ENCODE data around the gene CEACAM16. TPM values are rescaled to one million over a fixed set of nuclear protein-coding genes. Genes with fewer than 3 reads are reported as not detected.
"Not testable (repeated sequence)": the region's sequence is repeated elsewhere in the genome, so short reads cannot be mapped to it uniquely, and the experiment has no call there.

The CEACAM16 gene
- total RNA-seq, 2 donors from 2014 or later, result not detected

DNA sequence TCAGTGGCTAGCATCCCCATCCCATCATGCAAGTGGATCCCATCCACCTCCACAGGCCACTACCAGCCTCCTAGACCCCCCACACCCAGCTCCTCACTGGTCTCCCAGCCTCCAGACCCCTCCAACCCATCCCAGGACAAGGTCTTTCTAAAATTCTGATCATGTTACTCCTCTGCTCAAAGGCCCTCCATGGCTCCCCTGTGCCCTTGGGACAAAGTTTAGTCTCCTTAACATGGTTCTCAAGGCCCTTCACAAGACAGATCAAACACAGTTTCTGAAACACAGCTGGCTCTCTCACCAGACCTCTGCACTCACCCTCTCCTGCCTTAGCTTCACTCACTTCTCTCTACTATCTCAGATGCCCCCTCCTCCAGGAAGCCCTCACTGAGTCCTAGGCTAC is 18.4 kb upstream of the CEACAM16 start:
- DNase-seq (ENCODE audit: low spot score), result no peak
- H3K4me3 ChIP-seq, result no peak overlapping the region
- peaks cover 0 to 8% of the 10 kb centered on the region in 2 donors for H3K4me1 ChIP-seq (ENCODE audit: control insufficient read depth in 1 of 2, low read depth in 2 of 2)
- no peaks in the 10 kb centered on the region for H3K9me3 ChIP-seq
- peaks cover 2% of the 10 kb centered on the region for H3K36me3 ChIP-seq
- TF ChIP-seq, protein P1, sequence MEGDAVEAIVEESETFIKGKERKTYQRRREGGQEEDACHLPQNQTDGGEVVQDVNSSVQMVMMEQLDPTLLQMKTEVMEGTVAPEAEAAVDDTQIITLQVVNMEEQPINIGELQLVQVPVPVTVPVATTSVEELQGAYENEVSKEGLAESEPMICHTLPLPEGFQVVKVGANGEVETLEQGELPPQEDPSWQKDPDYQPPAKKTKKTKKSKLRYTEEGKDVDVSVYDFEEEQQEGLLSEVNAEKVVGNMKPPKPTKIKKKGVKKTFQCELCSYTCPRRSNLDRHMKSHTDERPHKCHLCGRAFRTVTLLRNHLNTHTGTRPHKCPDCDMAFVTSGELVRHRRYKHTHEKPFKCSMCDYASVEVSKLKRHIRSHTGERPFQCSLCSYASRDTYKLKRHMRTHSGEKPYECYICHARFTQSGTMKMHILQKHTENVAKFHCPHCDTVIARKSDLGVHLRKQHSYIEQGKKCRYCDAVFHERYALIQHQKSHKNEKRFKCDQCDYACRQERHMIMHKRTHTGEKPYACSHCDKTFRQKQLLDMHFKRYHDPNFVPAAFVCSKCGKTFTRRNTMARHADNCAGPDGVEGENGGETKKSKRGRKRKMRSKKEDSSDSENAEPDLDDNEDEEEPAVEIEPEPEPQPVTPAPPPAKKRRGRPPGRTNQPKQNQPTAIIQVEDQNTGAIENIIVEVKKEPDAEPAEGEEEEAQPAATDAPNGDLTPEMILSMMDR (IDR thresholded peaks at IDR 0.05), result no peak
- ATAC-seq (ENCODE audit: insufficient number of reproducible peaks, low FRiP score, low read depth), result no peak
- no peaks in the 10 kb centered on the region for H3K27me3 ChIP-seq (replicated peaks; ENCODE audit: insufficient read depth)
- H3K27ac ChIP-seq, result no peak overlapping the region

DNA sequence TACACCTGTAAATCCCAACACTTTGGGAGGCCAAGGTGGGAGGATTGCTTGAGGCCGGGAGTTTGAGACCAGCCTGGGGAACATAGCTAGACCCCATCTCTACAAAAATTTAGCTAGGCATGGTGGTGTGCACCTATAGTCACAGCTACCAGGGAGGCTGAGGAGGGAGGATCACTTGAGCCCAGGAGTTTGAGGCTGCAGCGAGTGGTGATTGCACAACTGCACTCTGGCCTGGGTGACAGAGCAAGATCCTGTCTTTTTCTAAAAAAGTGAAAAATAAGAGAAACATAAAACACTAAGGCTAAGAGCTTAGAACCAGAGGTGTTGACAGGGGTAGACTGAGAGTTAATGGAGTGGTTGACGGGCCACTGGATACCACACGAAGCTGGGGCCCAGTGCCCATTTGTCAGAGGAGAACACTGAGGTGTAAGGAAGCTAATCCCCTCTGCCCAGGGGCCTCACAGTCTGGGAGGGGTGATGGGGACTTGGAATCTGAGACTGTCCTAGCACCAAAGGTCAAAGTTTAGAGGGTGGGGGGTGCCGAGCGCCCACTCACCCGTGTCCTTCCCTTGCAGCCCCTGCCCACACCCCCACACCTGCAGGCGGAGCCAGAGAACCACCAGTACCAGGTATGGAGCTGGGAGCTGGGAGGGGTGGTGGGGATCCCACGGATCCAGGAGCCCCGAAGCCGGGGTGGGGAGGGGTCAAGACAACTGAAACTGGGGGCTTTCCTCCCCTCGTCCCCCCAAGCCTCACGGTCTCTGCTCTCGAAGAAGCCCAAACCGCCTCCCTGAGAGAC is 16.8 kb upstream of the CEACAM16 start:
- TF ChIP-seq, protein P1 (IDR thresholded peaks at IDR 0.05), result no peak
- DNase-seq (ENCODE audit: low spot score), result no peak
- Histone ChIP-seq H3K36me3 (peaks cover 2% of the 10 kb centered on the region), H3K9me3 (no peaks in the 10 kb centered on the region), H3K4me1 (ENCODE audit: control insufficient read depth in 1 of 2, low read depth in 2 of 2) (peaks cover 0 to 10% of the 10 kb centered on the region in 2 donors), H3K27me3 (replicated peaks; ENCODE audit: insufficient read depth) (no peaks in the 10 kb centered on the region), H3K4me3 (no peak overlapping the region), H3K27ac (no peak overlapping the region)
- no peak for ATAC-seq (ENCODE audit: insufficient number of reproducible peaks, low FRiP score, low read depth)

DNA sequence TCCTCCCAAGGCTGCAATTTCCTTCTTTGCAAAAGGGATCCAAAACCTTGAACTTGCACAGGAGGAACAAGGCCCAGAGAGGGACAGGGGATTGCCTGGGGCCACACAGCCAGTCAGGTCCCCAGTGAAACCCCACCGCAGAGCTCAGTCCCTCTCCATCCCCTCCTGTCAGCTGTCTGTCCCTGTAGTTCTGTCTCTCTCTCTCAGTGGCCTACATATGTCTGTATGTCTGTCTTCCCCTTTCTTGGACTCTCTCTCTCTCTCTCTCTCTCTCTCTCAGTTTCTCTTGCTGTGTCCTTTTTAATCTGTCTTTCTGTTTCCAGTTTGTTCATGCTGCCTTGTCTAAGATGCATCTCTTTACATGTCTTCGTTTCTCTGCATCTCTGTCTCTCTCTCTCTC is 16.1 kb upstream of the CEACAM16 start:
- Histone ChIP-seq H3K27ac (no peak overlapping the region), H3K27me3 (replicated peaks; ENCODE audit: insufficient read depth) (no peaks in the 10 kb centered on the region), H3K36me3 (peaks cover 2% of the 10 kb centered on the region), H3K9me3 (no peaks in the 10 kb centered on the region), H3K4me1 (ENCODE audit: control insufficient read depth in 1 of 2, low read depth in 2 of 2) (peaks cover 0 to 10% of the 10 kb centered on the region in 2 donors), H3K4me3 (no peak overlapping the region)
- TF ChIP-seq, protein P1 (IDR thresholded peaks at IDR 0.05), result no peak
- ATAC-seq (ENCODE audit: insufficient number of reproducible peaks, low FRiP score, low read depth) (no peak), DNase-seq (ENCODE audit: low spot score) (no peak)

DNA sequence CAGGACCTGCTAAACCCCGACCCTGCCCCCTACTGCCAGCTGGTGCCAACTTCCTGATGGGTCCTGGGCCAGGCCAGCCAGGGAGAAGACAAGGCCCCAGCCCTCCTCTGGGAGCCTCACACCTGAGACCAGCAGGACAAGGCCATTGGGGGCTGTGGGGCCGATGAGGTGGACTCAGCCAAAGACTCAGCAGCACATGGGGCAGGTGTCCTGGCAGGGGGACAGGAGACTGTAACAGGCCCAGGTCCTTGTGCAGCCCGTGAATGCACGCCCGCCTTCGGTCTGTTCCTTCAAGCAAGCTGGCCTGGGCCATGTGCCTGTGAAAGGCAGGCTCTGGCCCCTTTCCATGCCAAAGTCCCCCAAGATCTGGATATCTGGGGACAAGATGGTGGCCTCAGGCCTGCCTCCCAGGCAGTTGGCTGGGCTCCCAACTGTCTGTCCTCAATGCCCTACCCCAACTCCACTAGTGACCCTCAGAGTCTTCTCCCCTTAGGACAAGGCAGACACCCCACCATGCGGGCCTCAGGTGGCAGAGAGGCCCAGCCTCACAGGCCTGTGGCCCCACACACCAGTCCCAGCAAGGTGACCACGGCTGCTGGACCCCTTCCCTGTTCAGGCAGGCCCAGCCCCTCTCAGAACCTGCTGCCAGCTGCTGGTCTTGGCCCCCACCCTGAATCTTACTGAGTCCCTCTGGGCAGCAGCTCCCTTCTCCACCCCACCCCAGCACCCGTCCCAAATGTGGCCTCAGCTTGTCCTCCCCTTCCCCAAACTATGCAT is 15.3 kb upstream of the CEACAM16 start:
- ATAC-seq (ENCODE audit: insufficient number of reproducible peaks, low FRiP score, low read depth) (no peak), DNase-seq (ENCODE audit: low spot score) (no peak)
- Histone ChIP-seq H3K4me1 (ENCODE audit: control insufficient read depth in 1 of 2, low read depth in 2 of 2) (peaks cover 0 to 10% of the 10 kb centered on the region in 2 donors), H3K36me3 (peaks cover 2% of the 10 kb centered on the region), H3K9me3 (no peaks in the 10 kb centered on the region), H3K4me3 (no peak overlapping the region), H3K27ac (no peak overlapping the region), H3K27me3 (replicated peaks; ENCODE audit: insufficient read depth) (no peaks in the 10 kb centered on the region)
- TF ChIP-seq, protein P1 (IDR thresholded peaks at IDR 0.05), result no peak

DNA sequence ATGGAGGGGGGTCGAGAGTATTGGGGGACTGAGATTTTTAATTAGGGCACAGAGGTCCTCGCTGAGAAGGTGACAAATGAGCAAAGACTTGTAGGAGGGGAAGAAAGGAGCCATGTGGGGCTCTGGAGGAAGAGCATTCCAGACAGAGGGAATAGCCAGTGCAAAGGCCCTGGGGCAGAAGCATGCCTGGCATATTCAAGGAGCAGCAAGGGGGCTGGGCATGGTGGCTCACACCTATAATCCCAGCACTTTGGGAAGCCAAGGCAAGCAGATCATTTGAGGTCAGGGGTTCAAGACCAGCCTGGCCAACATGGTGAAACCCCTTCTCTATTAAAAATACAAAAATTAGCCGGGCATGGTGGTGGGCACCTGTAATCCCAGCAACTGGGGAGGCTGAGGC is 14.6 kb upstream of the CEACAM16 start:
- ATAC-seq (ENCODE audit: insufficient number of reproducible peaks, low FRiP score, low read depth); H3K36me3 ChIP-seq; DNase-seq (ENCODE audit: low spot score); H3K4me3 ChIP-seq; H3K27ac ChIP-seq; H3K27me3 ChIP-seq (replicated peaks; ENCODE audit: insufficient read depth); H3K9me3 ChIP-seq: not testable (repeated sequence)
- peaks cover 0 to 15% of the 10 kb centered on the region in 2 donors for H3K4me1 ChIP-seq (ENCODE audit: control insufficient read depth in 1 of 2, low read depth in 2 of 2)

All from thoracic aorta (tissue), 2 donors.